WTC11 (cell line): ENCODE measurements around the gene PTPN3.

Source experiments
- EMX1 ChIP-seq: fragments of 250-450 bp; sonication (Bioruptor Pico); IDR thresholded peaks from 2 replicates; pipeline ENCODE4 v1.8.0; 2021; ENCODE audit warnings: mild to moderate bottlenecking
- ESRRA ChIP-seq: sonication (generic); formaldehyde crosslinking; IDR thresholded peaks from 2 replicates; pipeline ENCODE4 v1.8.1; 2022; ENCODE audit warnings: mild to moderate bottlenecking, missing genetic modification reagents, borderline replicate concordance
- NR2C2 ChIP-seq: sonication (generic); formaldehyde crosslinking; IDR thresholded peaks from 2 replicates; pipeline ENCODE4 v1.8.0; 2022; ENCODE audit warnings: mild to moderate bottlenecking, missing genetic modification reagents
- TF ChIP-seq, protein P1 (sequence below): fragments of 200-600 bp; IDR thresholded peaks from 2 replicates; pipeline ENCODE4 v1.8.0; 2022; ENCODE audit warnings: antibody characterized with exemption

DNA sequence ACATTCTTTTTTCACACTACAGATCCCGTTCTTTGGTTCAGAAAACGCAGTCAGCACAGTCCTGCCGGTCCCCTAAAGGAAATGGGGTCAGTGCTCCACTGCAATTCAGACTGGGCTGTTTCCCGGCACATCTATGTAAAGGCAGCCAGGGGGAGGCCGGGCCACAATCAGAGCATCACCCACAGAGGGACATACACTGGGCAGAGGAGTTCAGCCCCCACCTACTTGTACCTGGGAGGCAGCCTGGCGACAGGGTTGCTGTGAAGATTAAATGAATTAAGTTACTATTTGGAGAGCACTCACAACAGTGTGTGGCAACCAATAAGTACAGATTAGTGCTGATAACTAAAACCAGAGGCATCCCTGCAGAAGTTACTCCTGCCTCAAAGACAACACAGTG, 4.5 kb downstream of the PTPN3 start:
- TF ChIP-seq EMX1 (CRISPR knock-in tag) (no peak), NR2C2 (CRISPR knock-in tag) (no peak), ESRRA (CRISPR knock-in tag) (no peak)
- TF ChIP-seq, protein P1, sequence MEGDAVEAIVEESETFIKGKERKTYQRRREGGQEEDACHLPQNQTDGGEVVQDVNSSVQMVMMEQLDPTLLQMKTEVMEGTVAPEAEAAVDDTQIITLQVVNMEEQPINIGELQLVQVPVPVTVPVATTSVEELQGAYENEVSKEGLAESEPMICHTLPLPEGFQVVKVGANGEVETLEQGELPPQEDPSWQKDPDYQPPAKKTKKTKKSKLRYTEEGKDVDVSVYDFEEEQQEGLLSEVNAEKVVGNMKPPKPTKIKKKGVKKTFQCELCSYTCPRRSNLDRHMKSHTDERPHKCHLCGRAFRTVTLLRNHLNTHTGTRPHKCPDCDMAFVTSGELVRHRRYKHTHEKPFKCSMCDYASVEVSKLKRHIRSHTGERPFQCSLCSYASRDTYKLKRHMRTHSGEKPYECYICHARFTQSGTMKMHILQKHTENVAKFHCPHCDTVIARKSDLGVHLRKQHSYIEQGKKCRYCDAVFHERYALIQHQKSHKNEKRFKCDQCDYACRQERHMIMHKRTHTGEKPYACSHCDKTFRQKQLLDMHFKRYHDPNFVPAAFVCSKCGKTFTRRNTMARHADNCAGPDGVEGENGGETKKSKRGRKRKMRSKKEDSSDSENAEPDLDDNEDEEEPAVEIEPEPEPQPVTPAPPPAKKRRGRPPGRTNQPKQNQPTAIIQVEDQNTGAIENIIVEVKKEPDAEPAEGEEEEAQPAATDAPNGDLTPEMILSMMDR = no peak
